ENCODE measurements around the gene GRIN2C.
"Not testable (repeated sequence)": the region's sequence is repeated elsewhere in the genome, so short reads cannot be mapped to it uniquely, and the experiment has no call there.

The GRIN2C gene

GRCh38 chr17:74859459-74860228, at the start of gene GRIN2C:
Gene GRIN2C, minus strand, starts transcription at chr17:74859885. Its CDS starts 4,793 bp downstream, at chr17:74855092.
- DNase-seq (ENCODE audit: low read depth): no peak

GRCh38 chr17:74909097-74909496, 49.4 kb upstream of the GRIN2C start:
- not testable (repeated sequence) for DNase-seq (ENCODE audit: low read depth)

GRCh38 chr17:74907012-74907411, 47.3 kb upstream of the GRIN2C start:
- no peak for DNase-seq (ENCODE audit: low read depth)

GRCh38 chr17:74906214-74906793, 46.6 kb upstream of the GRIN2C start:
- not testable (repeated sequence) for DNase-seq (ENCODE audit: low read depth)

- no peak for DNase-seq (ENCODE audit: low read depth)
Measured at GRCh38 chr17:74904687-74905409, 45.2 kb upstream of the GRIN2C start.

GRCh38 chr17:74903671-74904070, 44.0 kb upstream of the GRIN2C start:
- DNase-seq (ENCODE audit: low read depth): no peak

GRCh38 chr17:74903034-74903433, 43.3 kb upstream of the GRIN2C start:
- no peak for DNase-seq (ENCODE audit: low read depth)

GRCh38 chr17:74901353-74902135, 41.9 kb upstream of the GRIN2C start:
- no peak for DNase-seq (ENCODE audit: low read depth)

GRCh38 chr17:74900208-74900607, 40.5 kb upstream of the GRIN2C start:
- no peak for DNase-seq (ENCODE audit: low read depth)

- no peak for DNase-seq (ENCODE audit: low read depth)
Measured at GRCh38 chr17:74898376-74898946, 38.8 kb upstream of the GRIN2C start.

GRCh38 chr17:74893936-74894671, 34.4 kb upstream of the GRIN2C start:
- no peak for DNase-seq (ENCODE audit: low read depth)

- DNase-seq (ENCODE audit: low read depth): no peak
Measured at GRCh38 chr17:74892974-74893911, 33.6 kb upstream of the GRIN2C start, which contains the start of gene FADS6. Gene FADS6, minus strand, starts transcription at chr17:74893633. Its CDS starts 38 bp downstream, at chr17:74893595.

- DNase-seq (ENCODE audit: low read depth): no peak
Measured at GRCh38 chr17:74892013-74892841, 32.5 kb upstream of the GRIN2C start.

- no peak for DNase-seq (ENCODE audit: low read depth)
Measured at GRCh38 chr17:74890554-74890953, 30.9 kb upstream of the GRIN2C start.

- no peak for DNase-seq (ENCODE audit: low read depth)
Measured at GRCh38 chr17:74888469-74888868, 28.8 kb upstream of the GRIN2C start.

GRCh38 chr17:74883241-74883745, 23.6 kb upstream of the GRIN2C start:
- no peak for DNase-seq (ENCODE audit: low read depth)

- DNase-seq (ENCODE audit: low read depth): no peak
Measured at GRCh38 chr17:74882517-74883240, 23.0 kb upstream of the GRIN2C start.

GRCh38 chr17:74881073-74881472, 21.4 kb upstream of the GRIN2C start:
- DNase-seq (ENCODE audit: low read depth): no peak

All from GM04503 (cell line).